Loucy (cell line): ENCODE results near the gene DUSP19.

Source experiments
- EZH2phosphoT487 ChIP-seq: fragments of 200-600 bp; IDR thresholded peaks from 2 replicates; pipeline ENCODE4 v1.6.1; 2018; ENCODE audit warnings: antibody characterized with exemption, mild to moderate bottlenecking, moderate library complexity, borderline replicate concordance
- TF ChIP-seq, protein P1 (sequence below): fragments of 200-600 bp; sonication (generic); conservative IDR thresholded peaks from 2 replicates; pipeline ENCODE4 v1.5.1; 2014; ENCODE audit warnings: mild to moderate bottlenecking, antibody characterized with exemption, low read length

DNA sequence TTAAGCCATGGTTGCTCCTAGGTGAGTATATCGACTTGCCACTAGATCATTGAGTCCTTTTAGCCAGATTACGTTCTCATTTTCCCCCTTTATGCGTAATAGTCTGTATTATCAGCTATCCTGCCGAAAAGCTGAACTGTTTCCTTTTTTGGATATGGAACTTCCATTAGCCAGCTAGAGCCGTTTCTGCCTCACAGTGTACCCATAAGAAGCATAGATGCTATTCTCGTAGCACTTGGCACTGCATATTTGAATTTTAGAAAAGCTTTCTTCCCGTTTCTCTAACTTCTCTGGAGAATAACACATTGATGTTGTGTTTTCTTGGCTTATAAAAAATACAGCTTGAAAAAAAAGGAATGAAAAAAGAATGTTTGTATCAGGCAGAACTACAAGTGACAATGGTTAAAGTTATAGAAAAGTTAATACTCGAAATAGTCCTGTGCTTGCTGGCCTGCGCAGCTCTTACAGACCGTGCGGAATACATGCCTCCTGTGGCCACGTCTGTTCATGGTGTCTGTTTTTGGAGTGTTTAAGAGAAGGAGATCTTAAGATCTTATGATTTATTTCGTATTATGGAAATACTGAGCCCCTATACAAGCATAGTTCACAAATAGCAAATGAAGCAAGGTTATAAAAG, 710 bp downstream of the DUSP19 start:
- TF ChIP-seq, protein P1, sequence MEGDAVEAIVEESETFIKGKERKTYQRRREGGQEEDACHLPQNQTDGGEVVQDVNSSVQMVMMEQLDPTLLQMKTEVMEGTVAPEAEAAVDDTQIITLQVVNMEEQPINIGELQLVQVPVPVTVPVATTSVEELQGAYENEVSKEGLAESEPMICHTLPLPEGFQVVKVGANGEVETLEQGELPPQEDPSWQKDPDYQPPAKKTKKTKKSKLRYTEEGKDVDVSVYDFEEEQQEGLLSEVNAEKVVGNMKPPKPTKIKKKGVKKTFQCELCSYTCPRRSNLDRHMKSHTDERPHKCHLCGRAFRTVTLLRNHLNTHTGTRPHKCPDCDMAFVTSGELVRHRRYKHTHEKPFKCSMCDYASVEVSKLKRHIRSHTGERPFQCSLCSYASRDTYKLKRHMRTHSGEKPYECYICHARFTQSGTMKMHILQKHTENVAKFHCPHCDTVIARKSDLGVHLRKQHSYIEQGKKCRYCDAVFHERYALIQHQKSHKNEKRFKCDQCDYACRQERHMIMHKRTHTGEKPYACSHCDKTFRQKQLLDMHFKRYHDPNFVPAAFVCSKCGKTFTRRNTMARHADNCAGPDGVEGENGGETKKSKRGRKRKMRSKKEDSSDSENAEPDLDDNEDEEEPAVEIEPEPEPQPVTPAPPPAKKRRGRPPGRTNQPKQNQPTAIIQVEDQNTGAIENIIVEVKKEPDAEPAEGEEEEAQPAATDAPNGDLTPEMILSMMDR: no peak
- TF ChIP-seq EZH2phosphoT487: no peak
